ENCODE results near the gene PAIP2. TPM values are rescaled to one million over a fixed set of nuclear protein-coding genes. Genes with fewer than 3 reads are reported as not detected.
"Not testable (repeated sequence)": the region's sequence is repeated elsewhere in the genome, so short reads cannot be mapped to it uniquely, and the experiment has no call there.

The PAIP2 gene
- total RNA-seq, 1 donor, result 70.9 TPM

- TF ChIP-seq CTCF (IDR thresholded peaks at IDR 0.05; ENCODE audit: insufficient read depth, low read length), result no peak
Measured at GRCh38 chr5:139304391-139305324, 37.0 kb upstream of the PAIP2 start.

GRCh38 chr5:139306197-139306596 lies 35.5 kb upstream of the PAIP2 start:
- DNase-seq (ENCODE audit: low read depth), result no peak
- H3K4me3 ChIP-seq (ENCODE audit: low read depth, low read length), result no peak overlapping the region
- no peak for TF ChIP-seq CTCF (IDR thresholded peaks at IDR 0.05; ENCODE audit: insufficient read depth, low read length)

More at GRCh38 chr5:139304391-139305324, 37.0 kb upstream of the PAIP2 start:
- no peak overlapping the region for H3K4me3 ChIP-seq (ENCODE audit: low read depth, low read length)
- no peak for DNase-seq (ENCODE audit: low read depth)

GRCh38 chr5:139306628-139307379 lies 34.9 kb upstream of the PAIP2 start:
- no peak overlapping the region for H3K4me3 ChIP-seq (ENCODE audit: low read depth, low read length)
- DNase-seq (ENCODE audit: low read depth), result no peak
- TF ChIP-seq CTCF (IDR thresholded peaks at IDR 0.05; ENCODE audit: insufficient read depth, low read length), result no peak

GRCh38 chr5:139308797-139309196 lies 32.9 kb upstream of the PAIP2 start:
- H3K4me3 ChIP-seq (ENCODE audit: low read depth, low read length), result no peak overlapping the region
- TF ChIP-seq CTCF (IDR thresholded peaks at IDR 0.05; ENCODE audit: insufficient read depth, low read length), result no peak
- DNase-seq (ENCODE audit: low read depth), result no peak

GRCh38 chr5:139310715-139311186 lies 30.9 kb upstream of the PAIP2 start:
- not testable (repeated sequence) for H3K4me3 ChIP-seq (ENCODE audit: low read depth, low read length); DNase-seq (ENCODE audit: low read depth)

- no peak for DNase-seq (ENCODE audit: low read depth)
- no peak for TF ChIP-seq CTCF (IDR thresholded peaks at IDR 0.05; ENCODE audit: insufficient read depth, low read length)
- H3K4me3 ChIP-seq (ENCODE audit: low read depth, low read length), result no peak overlapping the region
Measured at GRCh38 chr5:139312075-139312474, 29.6 kb upstream of the PAIP2 start.

GRCh38 chr5:139314276-139314675 lies 27.4 kb upstream of the PAIP2 start:
- no peak for DNase-seq (ENCODE audit: low read depth)
- H3K4me3 ChIP-seq (ENCODE audit: low read depth, low read length), result no peak overlapping the region
- no peak for TF ChIP-seq CTCF (IDR thresholded peaks at IDR 0.05; ENCODE audit: insufficient read depth, low read length)

Measured in fibroblast of the aortic adventitia (primary cell).